GM12865 (cell line): ENCODE data around the gene PNMA8A.
A peak's percentile ranks its signal among the peaks of the same experiment; 100 is the strongest.

Experiments
- DNase-seq: peaks from one replicate; pipeline ENCODE4 v3.0.0; 2010; ENCODE audit warnings: low read depth
- H3K4me3 ChIP-seq: 2 replicates; pipeline ENCODE4 v1.5.1; 2011; ENCODE audit warnings: mild to moderate bottlenecking, low read depth, low read length, control low read depth
- CTCF ChIP-seq: IDR thresholded peaks from 2 replicates; pipeline ENCODE4 v1.5.1; 2011; ENCODE audit warnings: low read length, control low read depth, low read depth, inconsistent platforms; ENCODE audit not compliant: insufficient read depth; ENCODE audit errors: missing control alignments

The PNMA8A gene

GRCh38 chr19:46471116-46471733, at the start of gene PNMA8A:
Gene PNMA8A (minus strand): TSS chr19:46471563. CDS start chr19:46471035, 528 bp downstream.
- DNase-seq: no peak
- H3K4me3 ChIP-seq: no peak within 1 kb of the TSS
- TF ChIP-seq CTCF: no peak

GRCh38 chr19:46520616-46521015, 49.3 kb upstream of the PNMA8A start:
- H3K4me3 ChIP-seq: no peak overlapping the region
- no peak for DNase-seq
- TF ChIP-seq CTCF: no peak

- no peak overlapping the region for H3K4me3 ChIP-seq
- no peak for DNase-seq
- no peak for TF ChIP-seq CTCF
Observed at GRCh38 chr19:46517471-46517870, 46.1 kb upstream of the PNMA8A start.

- peak; percentile 38 for DNase-seq
- TF ChIP-seq CTCF: peak; percentile 64
Observed at GRCh38 chr19:46515879-46516350, 44.6 kb upstream of the PNMA8A start.

GRCh38 chr19:46515290-46515609, 43.9 kb upstream of the PNMA8A start:
- no peak for DNase-seq
- no peak overlapping the region for H3K4me3 ChIP-seq
- no peak for TF ChIP-seq CTCF

More at GRCh38 chr19:46515879-46516350, 44.6 kb upstream of the PNMA8A start:
- H3K4me3 ChIP-seq: no peak overlapping the region

GRCh38 chr19:46514589-46515289, 43.4 kb upstream of the PNMA8A start:
- no peak overlapping the region for H3K4me3 ChIP-seq
- DNase-seq: no peak
- TF ChIP-seq CTCF: peak; percentile 1
